ENCODE data around the gene DNER. TPM values are rescaled to one million over a fixed set of nuclear protein-coding genes. Genes with fewer than 3 reads are reported as not detected.
A peak's percentile ranks its signal among the peaks of the same experiment; 100 is the strongest.
"Not testable (repeated sequence)": the region's sequence is repeated elsewhere in the genome, so short reads cannot be mapped to it uniquely, and the experiment has no call there.

Gene DNER
- total RNA-seq (100 to 1,000 TPM in 1 of 2 donors, 10 to 100 TPM in 1; 56.5 to 179 TPM), polyA plus RNA-seq (ENCODE audit: insufficient read length in 2 of 2) (100 to 1,000 TPM; 359 to 446 TPM)
- long read RNA-seq, donor 1, transcript DNER-201 (13 exons, 3,260 nt): major isoform, 85 of 110 reads
- long read RNA-seq, donor 1, partial matches to known transcripts: 18 of 110 reads
- long read RNA-seq, donor 1, other reads (novel, unspliced or antisense): 7 of 110 reads
- long read RNA-seq, donor 2, transcript DNER-201 (13 exons, 3,260 nt): major isoform, 25 of 37 reads
- long read RNA-seq, donor 2, partial matches to known transcripts: 12 of 37 reads
- long read RNA-seq, donor 2, other reads (novel, unspliced or antisense): 0 of 37 reads
- long read RNA-seq, donor 3, transcript DNER-201 (13 exons, 3,260 nt): major isoform, 29 of 52 reads
- long read RNA-seq, donor 3, partial matches to known transcripts: 17 of 52 reads
- long read RNA-seq, donor 3, other reads (novel, unspliced or antisense): 6 of 52 reads
- long read RNA-seq, donor 4: 0 reads

- Histone ChIP-seq H3K4me3 (ENCODE audit: low read depth, low read length) (peak within 1 kb of the TSS; percentile 66), H3K9me3 (ENCODE audit: control insufficient read depth, insufficient read depth, low read length) (no peaks in the 10 kb centered on the region), H3K4me1 (ENCODE audit: control insufficient read depth, insufficient read depth, low read length) (peaks cover 14% of the 10 kb centered on the region), H3K27me3 (ENCODE audit: control insufficient read depth, insufficient read depth, low read length) (peaks cover 4% of the 10 kb centered on the region), H3K27ac (ENCODE audit: low read depth, low read length) (peak within 1 kb of the TSS; percentile 78), H3K36me3 (ENCODE audit: control insufficient read depth, insufficient read depth, low read length) (no peaks in the 10 kb centered on the region)
- DNase-seq (ENCODE audit: low read depth in 4 of 6, low spot score in 6 of 6): peak in 4 of 6 donors; percentile 44 to 90 (median 68)
- WGBS (ENCODE audit: insufficient coverage): under 1% methylated on average over 67 of the region's 84 CpGs
These were observed at the start of gene DNER for GRCh38 chr2:229714080-229714735. TSS of gene DNER (minus strand) at chr2:229714555. CDS start at chr2:229714423, 132 bp downstream.

GRCh38 chr2:229761663-229762062 lies 47.3 kb upstream of the DNER start:
- H3K4me1 ChIP-seq (ENCODE audit: control insufficient read depth, insufficient read depth, low read length): no peaks in the 10 kb centered on the region
- no peak overlapping the region for H3K27ac ChIP-seq (ENCODE audit: low read depth, low read length)
- peak in 1 of 6 donors; percentile 3 for DNase-seq (ENCODE audit: low read depth in 4 of 6, low spot score in 6 of 6)
- WGBS (ENCODE audit: insufficient coverage): no CpG with 5 or more reads among the region's 1 CpG
- no peaks in the 10 kb centered on the region for H3K9me3 ChIP-seq (ENCODE audit: control insufficient read depth, insufficient read depth, low read length)
- no peak overlapping the region for H3K4me3 ChIP-seq (ENCODE audit: low read depth, low read length)
- peaks cover 3% of the 10 kb centered on the region for H3K36me3 ChIP-seq (ENCODE audit: control insufficient read depth, insufficient read depth, low read length)
- H3K27me3 ChIP-seq (ENCODE audit: control insufficient read depth, insufficient read depth, low read length): no peaks in the 10 kb centered on the region

DNA sequence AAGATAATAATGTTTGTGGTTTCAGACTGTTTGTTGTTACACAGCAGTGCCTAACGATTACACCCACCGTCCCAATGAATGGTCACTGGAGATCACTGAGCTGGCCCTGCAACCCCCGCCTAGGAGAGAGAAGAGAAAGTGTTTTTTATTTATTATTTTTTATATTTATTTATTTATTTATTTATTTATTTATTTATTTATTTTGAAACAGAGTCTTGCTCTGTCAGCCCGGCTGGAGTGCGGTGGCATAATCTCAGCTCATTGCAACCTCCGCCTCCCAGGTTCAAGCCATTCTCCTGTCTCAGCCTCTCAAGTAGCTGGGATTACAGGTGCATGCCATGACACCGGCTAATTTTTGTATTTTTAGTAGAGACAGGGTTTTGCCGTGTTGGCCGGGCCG lies 43.1 kb upstream of the DNER start:
- not testable (repeated sequence) for DNase-seq (ENCODE audit: low read depth in 4 of 6, low spot score in 6 of 6); H3K27ac ChIP-seq (ENCODE audit: low read depth, low read length); H3K4me1 ChIP-seq (ENCODE audit: control insufficient read depth, insufficient read depth, low read length); H3K27me3 ChIP-seq (ENCODE audit: control insufficient read depth, insufficient read depth, low read length); H3K4me3 ChIP-seq (ENCODE audit: low read depth, low read length); H3K36me3 ChIP-seq (ENCODE audit: control insufficient read depth, insufficient read depth, low read length); H3K9me3 ChIP-seq (ENCODE audit: control insufficient read depth, insufficient read depth, low read length)
- WGBS (ENCODE audit: insufficient coverage): 95% methylated on average over 3 of the region's 10 CpGs

DNA sequence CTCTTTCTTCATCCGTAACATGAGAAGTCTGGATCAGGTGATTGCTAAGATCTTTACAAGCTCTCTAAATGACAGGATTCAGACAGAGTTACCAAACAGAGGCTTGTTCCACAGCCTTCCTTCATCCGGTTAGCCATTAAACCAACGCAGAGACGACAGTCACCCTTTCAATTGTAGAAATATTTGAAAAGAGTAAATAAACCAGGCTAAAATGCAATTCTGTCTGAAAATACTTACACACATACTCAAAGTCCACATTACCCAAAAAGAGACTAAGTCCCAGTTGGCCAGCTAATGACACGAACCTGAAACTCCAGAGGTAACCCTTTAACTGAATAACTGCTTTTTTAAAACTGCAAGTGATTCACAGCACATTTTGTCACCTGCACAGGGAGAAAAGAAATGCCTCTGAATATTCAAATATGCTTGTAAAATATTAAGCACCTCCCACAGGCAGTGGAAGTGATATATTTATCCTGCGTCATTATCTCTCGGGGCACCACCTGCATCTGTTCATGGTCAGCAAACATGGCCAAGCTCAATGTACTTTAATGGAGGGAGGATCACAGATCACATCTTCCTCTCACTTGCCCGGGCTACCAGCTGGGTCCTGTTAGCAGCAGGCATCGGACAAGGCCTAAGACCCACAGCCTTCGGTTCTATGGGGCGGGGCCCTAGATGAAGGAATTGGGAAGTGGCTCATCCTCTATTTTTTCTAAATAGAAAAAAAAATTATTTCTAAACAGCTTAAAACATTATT lies 38.8 kb upstream of the DNER start:
- Histone ChIP-seq H3K36me3 (ENCODE audit: control insufficient read depth, insufficient read depth, low read length) (no peaks in the 10 kb centered on the region), H3K9me3 (ENCODE audit: control insufficient read depth, insufficient read depth, low read length) (no peaks in the 10 kb centered on the region), H3K4me1 (ENCODE audit: control insufficient read depth, insufficient read depth, low read length) (no peaks in the 10 kb centered on the region), H3K4me3 (ENCODE audit: low read depth, low read length) (no peak overlapping the region), H3K27me3 (ENCODE audit: control insufficient read depth, insufficient read depth, low read length) (no peaks in the 10 kb centered on the region), H3K27ac (ENCODE audit: low read depth, low read length) (no peak overlapping the region)
- no peak for DNase-seq (ENCODE audit: low read depth in 4 of 6, low spot score in 6 of 6)
- 100% methylated on average over 1 of the region's 11 CpGs for WGBS (ENCODE audit: insufficient coverage)

GRCh38 chr2:229749779-229750178 lies 35.4 kb upstream of the DNER start:
- H3K4me3 ChIP-seq (ENCODE audit: low read depth, low read length): no peak overlapping the region

DNA sequence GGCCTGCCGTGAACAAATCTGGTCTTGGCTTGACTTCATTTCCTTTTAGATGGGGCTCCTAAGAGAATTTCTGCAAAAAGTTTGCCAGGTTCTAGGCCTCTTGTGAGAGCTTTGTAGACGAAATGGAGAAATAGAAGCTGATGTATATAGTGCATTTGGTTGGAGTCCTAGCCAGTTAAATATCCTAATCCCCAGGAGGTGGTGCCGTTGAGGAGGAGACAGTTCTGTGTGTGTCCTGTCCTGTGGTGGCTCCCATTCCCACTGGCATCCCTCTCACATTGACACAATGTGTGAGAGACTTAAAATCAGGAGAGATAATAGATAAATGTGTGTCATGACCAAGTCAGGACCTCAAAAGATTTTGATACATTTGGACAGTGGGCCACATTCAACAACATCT lies 34.6 kb upstream of the DNER start:
- Histone ChIP-seq H3K36me3 (ENCODE audit: control insufficient read depth, insufficient read depth, low read length) (no peaks in the 10 kb centered on the region), H3K4me3 (ENCODE audit: low read depth, low read length) (no peak overlapping the region), H3K27me3 (ENCODE audit: control insufficient read depth, insufficient read depth, low read length) (no peaks in the 10 kb centered on the region), H3K4me1 (ENCODE audit: control insufficient read depth, insufficient read depth, low read length) (no peaks in the 10 kb centered on the region), H3K9me3 (ENCODE audit: control insufficient read depth, insufficient read depth, low read length) (peaks cover 2% of the 10 kb centered on the region), H3K27ac (ENCODE audit: low read depth, low read length) (no peak overlapping the region)
- 100% methylated on average over 1 of the region's 3 CpGs for WGBS (ENCODE audit: insufficient coverage)
- no peak for DNase-seq (ENCODE audit: low read depth in 4 of 6, low spot score in 6 of 6)

More at GRCh38 chr2:229749779-229750178, 35.4 kb upstream of the DNER start:
- no peaks in the 10 kb centered on the region for H3K36me3 ChIP-seq (ENCODE audit: control insufficient read depth, insufficient read depth, low read length)
- DNase-seq (ENCODE audit: low read depth in 4 of 6, low spot score in 6 of 6): no peak
- no peaks in the 10 kb centered on the region for H3K9me3 ChIP-seq (ENCODE audit: control insufficient read depth, insufficient read depth, low read length)
- H3K27ac ChIP-seq (ENCODE audit: low read depth, low read length): no peak overlapping the region
- no peaks in the 10 kb centered on the region for H3K4me1 ChIP-seq (ENCODE audit: control insufficient read depth, insufficient read depth, low read length)
- 83% methylated on average over 1 of the region's 6 CpGs for WGBS (ENCODE audit: insufficient coverage)
- no peaks in the 10 kb centered on the region for H3K27me3 ChIP-seq (ENCODE audit: control insufficient read depth, insufficient read depth, low read length)

GRCh38 chr2:229742691-229743090 lies 28.3 kb upstream of the DNER start:
- H3K27me3 ChIP-seq (ENCODE audit: control insufficient read depth, insufficient read depth, low read length); H3K36me3 ChIP-seq (ENCODE audit: control insufficient read depth, insufficient read depth, low read length); H3K9me3 ChIP-seq (ENCODE audit: control insufficient read depth, insufficient read depth, low read length); H3K4me3 ChIP-seq (ENCODE audit: low read depth, low read length); H3K4me1 ChIP-seq (ENCODE audit: control insufficient read depth, insufficient read depth, low read length); DNase-seq (ENCODE audit: low read depth in 4 of 6, low spot score in 6 of 6); H3K27ac ChIP-seq (ENCODE audit: low read depth, low read length): not testable (repeated sequence)
- WGBS (ENCODE audit: insufficient coverage): 96% methylated on average over 4 of the region's 35 CpGs

DNA sequence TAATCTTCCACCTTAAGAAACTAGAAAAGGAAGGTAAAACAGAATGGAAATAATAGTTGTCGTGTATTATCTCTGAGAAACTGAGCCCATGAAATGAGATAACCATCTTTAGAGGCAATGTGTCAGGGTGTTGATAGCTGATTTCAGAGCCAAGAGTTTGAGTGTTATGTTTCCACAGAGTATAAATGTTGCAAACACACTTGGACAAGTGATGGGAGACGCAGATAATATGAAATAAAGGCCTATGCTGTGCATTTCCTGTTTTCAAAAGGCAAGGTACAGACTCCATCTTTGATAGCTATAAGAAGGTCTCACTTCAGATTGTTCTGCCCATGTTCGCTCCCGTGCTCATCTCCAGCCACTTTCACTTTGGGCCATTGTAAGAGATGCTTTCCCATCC lies 25.9 kb upstream of the DNER start:
- WGBS (ENCODE audit: insufficient coverage): 92% methylated on average over 2 of the region's 4 CpGs
- Histone ChIP-seq H3K4me1 (ENCODE audit: control insufficient read depth, insufficient read depth, low read length) (no peaks in the 10 kb centered on the region), H3K4me3 (ENCODE audit: low read depth, low read length) (no peak overlapping the region)

DNA sequence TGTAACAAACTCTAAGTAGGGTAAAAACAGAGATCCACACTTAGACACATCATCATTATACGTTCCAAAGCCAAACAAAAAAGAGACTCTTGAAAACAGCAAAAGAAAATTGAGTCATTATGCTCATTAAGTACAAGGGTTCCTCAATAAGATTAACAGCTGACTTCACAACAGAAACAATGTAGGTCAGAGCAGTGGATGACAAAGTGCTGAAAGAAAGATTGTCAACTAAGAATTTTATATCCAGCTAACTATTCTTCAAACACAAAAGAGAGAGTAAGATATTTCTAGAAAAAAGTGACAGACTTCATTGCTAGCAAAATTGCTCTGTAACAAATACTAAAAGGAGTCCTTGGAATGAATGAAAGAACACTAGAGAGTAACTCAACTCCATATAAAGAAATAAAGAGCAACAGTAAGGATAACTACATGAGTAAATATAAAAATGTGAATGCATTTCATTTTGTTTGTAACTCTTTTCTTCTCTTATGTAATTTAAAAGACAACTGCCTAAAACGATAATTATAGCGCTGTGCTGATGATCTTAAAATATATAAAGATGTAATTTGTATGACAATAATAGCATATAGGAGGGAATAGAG lies 23.8 kb upstream of the DNER start:
- no peak for DNase-seq (ENCODE audit: low read depth in 4 of 6, low spot score in 6 of 6)
- Histone ChIP-seq H3K4me3 (ENCODE audit: low read depth, low read length) (no peak overlapping the region), H3K4me1 (ENCODE audit: control insufficient read depth, insufficient read depth, low read length) (no peaks in the 10 kb centered on the region), H3K27ac (ENCODE audit: low read depth, low read length) (no peak overlapping the region), H3K9me3 (ENCODE audit: control insufficient read depth, insufficient read depth, low read length) (no peaks in the 10 kb centered on the region), H3K36me3 (ENCODE audit: control insufficient read depth, insufficient read depth, low read length) (no peaks in the 10 kb centered on the region), H3K27me3 (ENCODE audit: control insufficient read depth, insufficient read depth, low read length) (no peaks in the 10 kb centered on the region)
- no CpG with 5 or more reads among the region's 3 CpGs for WGBS (ENCODE audit: insufficient coverage)

More for the DNA sequence above, 25.9 kb upstream of the DNER start:
- H3K27ac ChIP-seq (ENCODE audit: low read depth, low read length): no peak overlapping the region
- peaks cover 2% of the 10 kb centered on the region for H3K9me3 ChIP-seq (ENCODE audit: control insufficient read depth, insufficient read depth, low read length)
- H3K27me3 ChIP-seq (ENCODE audit: control insufficient read depth, insufficient read depth, low read length): no peaks in the 10 kb centered on the region
- DNase-seq (ENCODE audit: low read depth in 4 of 6, low spot score in 6 of 6): no peak
- no peaks in the 10 kb centered on the region for H3K36me3 ChIP-seq (ENCODE audit: control insufficient read depth, insufficient read depth, low read length)

Data from spinal cord (tissue), 10 donors.